ENCODE measurements around the gene ACADM. TPM values are rescaled to one million over a fixed set of nuclear protein-coding genes. Genes with fewer than 3 reads are reported as not detected.
A peak's percentile ranks its signal among the peaks of the same experiment; 100 is the strongest.
"Not testable (repeated sequence)": the region's sequence is repeated elsewhere in the genome, so short reads cannot be mapped to it uniquely, and the experiment has no call there.

Gene ACADM
- total RNA-seq: 10 to 100 TPM; 47.5 to 49.8 TPM

DNA sequence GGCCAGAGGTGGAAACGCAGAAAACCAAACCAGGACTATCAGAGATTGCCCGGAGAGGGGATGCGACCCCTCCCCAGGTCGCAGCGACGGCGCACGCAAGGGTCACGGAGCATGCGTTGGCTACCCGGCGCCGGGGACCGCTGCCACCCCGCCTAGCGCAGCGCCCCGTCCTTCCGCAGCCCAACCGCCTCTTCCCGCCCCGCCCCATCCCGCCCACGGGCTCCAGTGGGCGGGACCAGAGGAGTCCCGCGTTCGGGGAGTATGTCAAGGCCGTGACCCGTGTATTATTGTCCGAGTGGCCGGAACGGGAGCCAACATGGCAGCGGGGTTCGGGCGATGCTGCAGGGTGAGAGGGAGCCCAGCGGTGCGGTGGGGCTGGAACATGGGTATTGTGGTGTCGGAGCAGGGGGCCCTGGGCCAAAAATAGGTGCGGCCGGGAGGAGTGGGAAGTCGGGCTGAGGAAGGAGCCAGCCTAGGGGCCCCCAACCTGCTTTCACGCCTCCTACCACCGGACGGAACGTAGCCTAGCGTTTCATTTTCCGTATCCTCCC, at the start of gene ACADM:
ACADM (plus strand) TSS at position 238 of the 551 bp plus-strand sequence; CDS start at position 317, 79 bp downstream.
- Mint-ChIP-seq H3K27ac (peak within 1 kb of the TSS; percentile 99), H3K36me3 (ENCODE audit: low read depth) (peaks cover 11% of the 10 kb centered on the region), H3K4me1 (ENCODE audit: low read depth) (peaks cover 42% of the 10 kb centered on the region), H3K27me3 (no peaks in the 10 kb centered on the region), H3K9me3 (no peaks in the 10 kb centered on the region), H3K4me3 (peak within 1 kb of the TSS; percentile 100)
- intact Hi-C loops (cut with micrococcal nuclease): loop anchor here (1.0 kb wide), 1 partner anchor 62 kb away; the partner anchor contains the start of gene RABGGTB
- TF ChIP-seq, protein P1, sequence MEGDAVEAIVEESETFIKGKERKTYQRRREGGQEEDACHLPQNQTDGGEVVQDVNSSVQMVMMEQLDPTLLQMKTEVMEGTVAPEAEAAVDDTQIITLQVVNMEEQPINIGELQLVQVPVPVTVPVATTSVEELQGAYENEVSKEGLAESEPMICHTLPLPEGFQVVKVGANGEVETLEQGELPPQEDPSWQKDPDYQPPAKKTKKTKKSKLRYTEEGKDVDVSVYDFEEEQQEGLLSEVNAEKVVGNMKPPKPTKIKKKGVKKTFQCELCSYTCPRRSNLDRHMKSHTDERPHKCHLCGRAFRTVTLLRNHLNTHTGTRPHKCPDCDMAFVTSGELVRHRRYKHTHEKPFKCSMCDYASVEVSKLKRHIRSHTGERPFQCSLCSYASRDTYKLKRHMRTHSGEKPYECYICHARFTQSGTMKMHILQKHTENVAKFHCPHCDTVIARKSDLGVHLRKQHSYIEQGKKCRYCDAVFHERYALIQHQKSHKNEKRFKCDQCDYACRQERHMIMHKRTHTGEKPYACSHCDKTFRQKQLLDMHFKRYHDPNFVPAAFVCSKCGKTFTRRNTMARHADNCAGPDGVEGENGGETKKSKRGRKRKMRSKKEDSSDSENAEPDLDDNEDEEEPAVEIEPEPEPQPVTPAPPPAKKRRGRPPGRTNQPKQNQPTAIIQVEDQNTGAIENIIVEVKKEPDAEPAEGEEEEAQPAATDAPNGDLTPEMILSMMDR (IDR thresholded peaks at IDR 0.05): no peak
- ATAC-seq: peak; percentile 93
- DNase-seq: peak; percentile 88
- ChIA-PET POLR2A (interaction anchor here (0.7 to 1.8 kb wide), 2 partner anchors 61 to 62 kb away, joined by 3 to 8 read pairs; partner anchors contain the start of gene RABGGTB), CTCF (no interaction called here)

DNA sequence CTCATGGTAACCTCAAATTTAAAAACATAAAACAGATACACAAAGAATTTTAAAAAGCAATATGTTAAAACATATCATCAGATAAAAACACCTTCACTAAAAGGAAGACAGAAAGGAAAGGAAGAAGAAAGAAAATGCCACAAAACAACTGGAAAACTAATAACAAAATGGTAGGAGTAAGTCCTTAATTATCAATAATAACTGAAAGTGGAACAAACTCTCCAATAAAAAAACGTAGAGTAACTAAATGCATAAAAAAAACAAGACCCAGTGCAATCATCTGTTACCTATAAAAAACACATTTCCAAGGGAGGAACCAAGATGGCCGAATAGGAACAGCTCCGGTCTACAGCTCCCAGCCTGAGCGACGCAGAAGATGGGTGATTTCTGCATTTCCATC, 47.1 kb upstream of the ACADM start:
- intact Hi-C loops (cut with micrococcal nuclease): no loop called here
- no peaks in the 10 kb centered on the region for H3K36me3 Mint-ChIP-seq (ENCODE audit: low read depth)
- H3K27me3 Mint-ChIP-seq: peaks cover 8% of the 10 kb centered on the region
- TF ChIP-seq, protein P1 (IDR thresholded peaks at IDR 0.05): no peak
- H3K4me3 Mint-ChIP-seq: no peak overlapping the region
- POLR2A ChIA-PET: no interaction called here
- no peaks in the 10 kb centered on the region for H3K4me1 Mint-ChIP-seq (ENCODE audit: low read depth)
- ATAC-seq: no peak
- DNase-seq: no peak
- CTCF ChIA-PET: no interaction called here
- no peak overlapping the region for H3K27ac Mint-ChIP-seq
- no peaks in the 10 kb centered on the region for H3K9me3 Mint-ChIP-seq

DNA sequence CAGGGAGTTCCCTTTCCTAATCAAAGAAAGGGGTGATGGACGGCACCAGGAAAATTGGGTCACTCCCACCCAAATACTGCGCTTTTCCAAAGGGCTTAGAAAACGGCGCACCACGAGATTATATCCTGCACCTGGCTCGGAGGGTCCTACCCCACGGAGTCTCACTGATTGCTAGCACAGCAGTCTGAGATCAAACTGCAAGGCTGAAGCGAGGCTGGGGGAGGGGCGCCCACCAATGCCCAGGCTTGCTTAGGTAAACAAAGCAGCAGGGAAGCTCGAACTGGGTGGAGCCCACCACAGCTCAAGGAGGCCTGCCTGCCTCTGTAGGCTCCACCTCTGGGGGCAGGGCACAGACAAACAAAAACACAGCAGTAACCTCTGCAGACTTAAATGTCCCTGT, 46.5 kb upstream of the ACADM start:
- CTCF ChIA-PET; intact Hi-C loops (cut with micrococcal nuclease); DNase-seq; H3K4me1 Mint-ChIP-seq (ENCODE audit: low read depth); ATAC-seq; POLR2A ChIA-PET; H3K9me3 Mint-ChIP-seq; H3K27me3 Mint-ChIP-seq; H3K36me3 Mint-ChIP-seq (ENCODE audit: low read depth); H3K27ac Mint-ChIP-seq; H3K4me3 Mint-ChIP-seq: not testable (repeated sequence)

DNA sequence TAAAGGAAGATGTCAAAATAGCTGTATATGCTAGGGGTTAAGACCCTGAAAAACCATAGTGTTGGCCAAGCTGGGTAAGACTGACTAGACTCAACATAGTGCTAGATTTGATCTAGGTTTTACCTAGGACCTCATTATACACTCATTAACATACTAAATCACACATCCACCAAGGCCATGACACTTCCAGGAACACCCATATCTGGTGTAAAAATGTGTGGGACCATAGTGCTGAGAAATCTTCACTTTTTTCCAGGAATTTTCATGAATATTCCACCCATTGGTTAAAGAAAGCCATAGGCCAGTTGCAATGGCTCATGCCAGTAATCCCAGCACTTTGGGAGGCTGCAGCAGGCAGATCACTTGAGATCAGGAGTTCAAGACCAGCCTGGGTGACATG, 34.0 kb upstream of the ACADM start:
- no peak overlapping the region for H3K4me3 Mint-ChIP-seq
- no peak for ATAC-seq
- ChIA-PET POLR2A (no interaction called here), CTCF (no interaction called here)
- H3K4me1 Mint-ChIP-seq (ENCODE audit: low read depth): no peaks in the 10 kb centered on the region
- H3K9me3 Mint-ChIP-seq: no peaks in the 10 kb centered on the region
- TF ChIP-seq, protein P1 (IDR thresholded peaks at IDR 0.05): no peak
- intact Hi-C loops (cut with micrococcal nuclease): no loop called here
- no peaks in the 10 kb centered on the region for H3K36me3 Mint-ChIP-seq (ENCODE audit: low read depth)
- peaks cover 4% of the 10 kb centered on the region for H3K27me3 Mint-ChIP-seq
- H3K27ac Mint-ChIP-seq: no peak overlapping the region
- DNase-seq: no peak

DNA sequence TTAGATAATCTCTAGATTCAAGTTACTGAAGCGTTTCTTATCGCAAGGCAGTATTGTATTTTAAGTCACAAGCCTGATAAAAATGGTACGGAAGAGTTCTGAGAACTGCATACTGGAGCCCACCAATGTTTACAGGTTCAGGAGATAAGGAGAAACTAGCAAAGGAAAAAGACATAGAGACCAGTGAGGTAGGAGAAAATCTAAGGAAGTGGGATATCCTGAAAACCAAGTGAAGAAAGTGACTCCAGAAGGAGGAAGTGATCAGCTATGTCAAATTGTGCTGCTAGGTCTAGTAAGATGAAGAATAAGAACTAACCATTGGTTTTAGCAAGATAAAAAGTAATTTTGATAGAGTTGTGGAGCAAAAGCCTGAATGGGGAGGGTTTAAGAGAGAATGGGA, 31.0 kb upstream of the ACADM start:
- H3K4me1 Mint-ChIP-seq (ENCODE audit: low read depth): no peaks in the 10 kb centered on the region
- no peaks in the 10 kb centered on the region for H3K27me3 Mint-ChIP-seq
- no peak for DNase-seq
- no peak overlapping the region for H3K27ac Mint-ChIP-seq
- CTCF ChIA-PET: no interaction called here
- ATAC-seq: no peak
- H3K36me3 Mint-ChIP-seq (ENCODE audit: low read depth): no peaks in the 10 kb centered on the region
- intact Hi-C loops (cut with micrococcal nuclease): no loop called here
- H3K9me3 Mint-ChIP-seq: no peaks in the 10 kb centered on the region
- TF ChIP-seq, protein P1 (IDR thresholded peaks at IDR 0.05): no peak
- no peak overlapping the region for H3K4me3 Mint-ChIP-seq
- POLR2A ChIA-PET: no interaction called here
